PFSK-1 (cell line): ENCODE results near the gene HAPLN2.

Experiments used
- FOXP2 ChIP-seq: optimal IDR thresholded peaks from 2 replicates; pipeline ENCODE3; 2011; ENCODE audit warnings: borderline replicate concordance, control low read depth, inconsistent platforms; ENCODE audit not compliant: insufficient read depth; ENCODE audit errors: extremely low read length, extremely low read depth
- POLR2AphosphoS5 ChIP-seq: IDR thresholded peaks from 2 replicates; pipeline ENCODE4 v1.6.1; 2012; ENCODE audit warnings: low read depth, mild to moderate bottlenecking, control low read depth, low read length, moderate library complexity
- REST ChIP-seq, 2 experiments: IDR thresholded peaks; 2 replicates each; pipeline versions ENCODE4 v1.6.1 to v1.8.0; 2011 to 2012; ENCODE audit warnings: low read depth in 2 of 2, low read length in 2 of 2, control low read depth in 1 of 2, inconsistent platforms in 1 of 2, mild to moderate bottlenecking in 1 of 2, moderate library complexity in 1 of 2; ENCODE audit not compliant: insufficient read depth in 1 of 2
- TAF1 ChIP-seq: IDR thresholded peaks from 2 replicates; pipeline ENCODE4 v1.6.1; 2012; ENCODE audit warnings: low read length, control low read depth, borderline replicate concordance; ENCODE audit not compliant: insufficient read depth

DNA sequence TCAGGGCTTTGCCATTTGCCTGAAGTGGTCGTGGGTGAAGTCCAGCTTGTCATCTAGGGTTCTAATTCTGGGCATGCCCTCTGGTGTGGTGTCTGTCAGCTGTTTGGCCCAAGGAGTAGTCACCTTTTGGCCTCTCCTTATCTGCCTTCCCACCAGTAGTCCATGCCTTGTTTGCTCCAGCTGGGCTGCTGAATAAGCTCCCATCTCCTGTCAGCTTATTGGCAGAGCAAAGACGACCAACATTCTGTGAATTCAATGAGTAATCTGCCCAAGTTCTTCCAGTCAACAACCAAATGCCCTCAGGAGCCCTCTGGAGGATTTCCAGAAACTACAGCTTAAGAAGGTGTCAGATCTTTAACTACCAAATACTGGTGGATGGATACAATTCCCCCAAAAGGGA, 29.7 kb downstream of the HAPLN2 start:
- TF ChIP-seq POLR2AphosphoS5: no peak
- no peak for TF ChIP-seq TAF1
- TF ChIP-seq REST (IDR thresholded peaks at IDR 0.05; ENCODE audit: insufficient read depth in 1 of 2, low read depth in 2 of 2, low read length in 2 of 2): no peak
- TF ChIP-seq FOXP2: no peak
